ENCODE results near the gene CCDC68. TPM values are rescaled to one million over a fixed set of nuclear protein-coding genes. Genes with fewer than 3 reads are reported as not detected.

Gene CCDC68
- total RNA-seq, 1 experiment from 2014 or later = 6.6 TPM

- no peak for TF ChIP-seq EZH2phosphoT487 (IDR thresholded peaks at IDR 0.05; ENCODE audit: borderline replicate concordance)
- TF ChIP-seq ZNF274 (IDR thresholded peaks at IDR 0.05; ENCODE audit: low read depth, low read length) = no peak
Observed at GRCh38 chr18:54939361-54939917, 19.8 kb downstream of the CCDC68 start (continued).

GRCh38 chr18:54938506-54938905 is 20.8 kb downstream of the CCDC68 start:
- H2AFZ ChIP-seq (ENCODE audit: low read depth, low read length, poor library complexity, severe bottlenecking) = no peak overlapping the region
- no peak for DNase-seq (ENCODE audit: low read depth, low spot score)
- intact Hi-C loops (cut with micrococcal nuclease) = no loop called here
- POLR2A ChIA-PET = no interaction called here
- H3K79me2 ChIP-seq (ENCODE audit: insufficient read depth, low read length) = no peaks in the 10 kb centered on the region
- H3K36me3 ChIP-seq (ENCODE audit: control insufficient read depth in 1 of 2, insufficient read depth in 2 of 2, low read length in 2 of 2) = no peaks in the 10 kb centered on the region
- no peaks in the 10 kb centered on the region for H3K9me2 ChIP-seq (ENCODE audit: insufficient read depth)
- no peaks in the 10 kb centered on the region for H4K20me1 ChIP-seq (ENCODE audit: insufficient read depth)
- RAD21 ChIA-PET (ENCODE audit: low non-redundant PET in 1 of 2, low total read pairs in 2 of 2, uncharacterized antibody in 2 of 2, unreplicated experiment in 2 of 2) = no interaction called here
- CTCF ChIA-PET = no interaction called here
- H3K4me3 ChIP-seq (replicated peaks in 1 of 2; ENCODE audit: low read depth in 1 of 2, low read length in 2 of 2) = no peak overlapping the region
- BruUV-seq (replicated peaks) = no TSS peak
- H3K27me3 ChIP-seq (ENCODE audit: insufficient read depth, low read length) = no peaks in the 10 kb centered on the region
- H3K9me3 ChIP-seq (ENCODE audit: control insufficient read depth in 1 of 2, insufficient read depth in 1 of 2, low read depth in 1 of 2, low read length in 2 of 2) = no peaks in the 10 kb centered on the region
- ATAC-seq = no peak
- H3K27ac ChIP-seq (ENCODE audit: low read depth, low read length) = no peak overlapping the region
- TF ChIP-seq ZBTB33 (IDR thresholded peaks at IDR 0.05; ENCODE audit: extremely low read depth, insufficient replicate concordance, low read length) (no peak), ATF3 (IDR thresholded peaks at IDR 0.05) (no peak), TCF7L2 (IDR thresholded peaks at IDR 0.05; ENCODE audit: borderline replicate concordance, extremely low read depth, insufficient read depth, insufficient read length) (no peak), RAD21 (IDR thresholded peaks at IDR 0.05; ENCODE audit: low read depth) (no peak), FOSL1 (IDR thresholded peaks at IDR 0.05; ENCODE audit: low read depth) (no peak), MAX (IDR thresholded peaks at IDR 0.05) (no peak)
- H3K4me2 ChIP-seq (ENCODE audit: low read length) = no peak overlapping the region
- no peak overlapping the region for H3K9ac ChIP-seq (ENCODE audit: low read length)
- no peaks in the 10 kb centered on the region for H3K4me1 ChIP-seq (ENCODE audit: control insufficient read depth in 1 of 2, insufficient read depth in 2 of 2, low read length in 2 of 2)

All from HCT116 (cell line).